LNCAP (cell line): ENCODE measurements around the gene MAGI2.
A peak's percentile ranks its signal among the peaks of the same experiment; 100 is the strongest.

ENCODE experiments used
- CTCF ChIP-seq: fragments of 450-650 bp; IDR thresholded peaks from 2 replicates; pipeline ENCODE4 v1.5.1; 2017; ENCODE audit warnings: mild to moderate bottlenecking

The MAGI2 gene

GRCh38 chr7:77989981-77990566, 1463.4 kb downstream of the MAGI2 start:
- TF ChIP-seq CTCF: 0 out of 2 replicates have a peak, but pooled peaks have one; percentile 8

GRCh38 chr7:77985974-77986339, 1467.5 kb downstream of the MAGI2 start:
- TF ChIP-seq CTCF: no peak

- TF ChIP-seq CTCF: no peak
These were observed 1468.1 kb downstream of the MAGI2 start for GRCh38 chr7:77985232-77985973.

GRCh38 chr7:77983973-77984372, 1469.5 kb downstream of the MAGI2 start:
- no peak for TF ChIP-seq CTCF

- no peak for TF ChIP-seq CTCF
These were observed 1470.4 kb downstream of the MAGI2 start for GRCh38 chr7:77982926-77983550.

- no peak for TF ChIP-seq CTCF
These were observed 1473.3 kb downstream of the MAGI2 start for GRCh38 chr7:77980087-77980713.

GRCh38 chr7:77979219-77979618, 1474.2 kb downstream of the MAGI2 start:
- no peak for TF ChIP-seq CTCF
